ENCODE data around the gene PHF13. TPM values are rescaled to one million over a fixed set of nuclear protein-coding genes. Genes with fewer than 3 reads are reported as not detected.

Gene PHF13
- total RNA-seq: 13.7 and 19.3 TPM in 2 replicates

GRCh38 chr1:6613361-6614018, at the start of gene PHF13:
Gene PHF13, plus strand, starts transcription at chr1:6613731. Its CDS starts 336 bp downstream, at chr1:6614067.

DNA sequence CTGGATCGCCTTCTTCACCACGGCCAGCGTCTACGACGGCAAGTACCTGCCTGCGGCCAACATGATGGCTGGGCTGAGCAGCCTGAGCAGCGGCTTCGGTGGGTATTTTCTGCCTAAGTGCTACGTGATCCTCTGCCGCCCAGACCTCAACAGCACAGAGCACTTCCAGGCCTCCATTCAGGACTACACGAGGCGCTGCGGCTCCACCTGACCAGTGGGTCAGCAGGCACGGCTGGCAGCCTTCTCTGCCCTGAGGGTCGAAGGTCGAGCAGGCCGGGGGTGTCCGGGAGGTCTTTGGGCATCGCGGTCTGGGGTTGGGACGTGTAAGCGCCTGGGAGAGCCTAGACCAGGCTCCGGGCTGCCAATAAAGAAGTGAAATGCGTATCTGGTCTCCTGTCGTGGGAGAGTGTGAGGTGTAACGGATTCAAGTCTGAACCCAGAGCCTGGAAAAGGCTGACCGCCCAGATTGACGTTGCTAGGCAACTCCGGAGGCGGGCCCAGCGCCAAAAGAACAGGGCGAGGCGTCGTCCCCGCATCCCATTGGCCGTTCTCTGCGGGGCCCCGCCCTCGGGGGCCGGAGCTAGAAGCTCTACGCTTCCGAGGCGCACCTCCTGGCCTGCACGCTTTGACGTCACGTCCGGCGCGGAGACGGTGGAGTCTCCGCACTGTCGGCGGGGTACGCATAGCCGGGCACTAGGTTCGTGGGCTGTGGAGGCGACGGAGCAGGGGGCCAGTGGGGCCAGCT, 34.0 kb upstream of the PHF13 start, which contains the start of gene ZBTB48:
Gene ZBTB48 (plus strand): TSS at position 621 of the 745 bp plus-strand sequence. CDS start 616 bp downstream, outside the sequence.

GRCh38 chr1:6602669-6603237, 10.8 kb upstream of the PHF13 start, which contains the start of gene KLHL21:
Gene KLHL21, minus strand, starts transcription at chr1:6602869. Its CDS starts 52 bp downstream, at chr1:6602817.

DNA sequence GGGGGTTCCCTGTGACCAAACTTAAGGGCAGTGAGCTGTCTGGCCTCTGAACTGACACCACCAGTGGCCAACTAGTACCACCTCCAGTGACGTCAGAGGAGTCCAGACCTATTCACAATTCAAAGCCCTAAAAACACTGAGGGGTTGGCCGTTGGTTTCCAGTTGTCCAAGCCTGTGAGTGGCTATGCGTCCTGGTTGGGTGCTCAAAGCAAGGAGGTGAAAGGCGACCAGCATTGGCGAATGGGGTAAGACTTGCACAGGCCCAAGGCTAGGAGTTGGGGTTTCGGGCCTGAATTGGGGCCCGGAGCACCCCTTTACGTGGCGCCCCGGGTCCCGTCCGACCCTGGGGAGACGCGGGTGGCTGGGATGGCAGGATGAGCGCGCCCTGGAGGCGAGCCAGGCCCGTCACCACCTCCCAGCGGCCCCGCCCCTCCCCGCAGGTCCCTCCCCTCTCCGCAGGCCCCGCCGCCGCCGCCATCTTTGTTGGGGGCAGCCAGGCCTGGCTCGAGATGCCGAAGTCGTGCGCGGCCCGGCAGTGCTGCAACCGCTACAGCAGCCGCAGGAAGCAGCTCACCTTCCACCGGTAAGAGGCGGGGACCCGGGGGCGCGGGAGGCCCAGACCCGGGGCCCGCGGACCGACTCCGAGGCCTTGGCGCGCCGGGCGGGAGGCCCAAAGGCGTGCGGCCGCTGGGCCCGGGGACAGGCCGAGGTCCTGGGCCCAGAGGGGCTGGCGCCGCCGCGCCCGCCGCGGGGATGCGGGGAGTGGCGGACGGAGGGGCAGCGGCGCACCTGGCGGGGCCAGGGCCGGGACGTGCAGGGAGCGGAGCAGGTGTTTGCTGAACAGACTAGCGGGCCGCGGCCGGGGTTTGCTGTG, 11.4 kb downstream of the PHF13 start, which contains the start of gene THAP3:
Gene THAP3 (plus strand): TSS at position 159 of the 874 bp plus-strand sequence. CDS start 351 bp downstream, at position 510.

Other genes starting within 250 kb of the PHF13 start
- gene ACOT7, start 220.0 kb upstream of the PHF13 start, total RNA-seq: 26.1 and 50.6 TPM in 2 replicates
- 0.37 TPM in 1 of 2 replicates, not detected in the other for gene HES2, start 193.8 kb upstream of the PHF13 start, total RNA-seq
- 0.05 TPM in 1 of 2 replicates, not detected in the other for gene ESPN, start 189.0 kb upstream of the PHF13 start, total RNA-seq
- 4.2 and 13.4 TPM in 2 replicates for gene TNFRSF25, start 147.6 kb upstream of the PHF13 start, total RNA-seq
- 11.3 and 32.3 TPM in 2 replicates for gene PLEKHG5, start 122.1 kb upstream of the PHF13 start, total RNA-seq
- gene NOL9, start 59.2 kb upstream of the PHF13 start, total RNA-seq: 20.8 and 30.5 TPM in 2 replicates
- not detected in 2 replicates for gene TAS1R1, start 58.4 kb upstream of the PHF13 start, total RNA-seq
- gene ZBTB48, start 33.7 kb upstream of the PHF13 start, total RNA-seq: 12.1 and 16.0 TPM in 2 replicates
- gene KLHL21, start 10.9 kb upstream of the PHF13 start, total RNA-seq: 29.1 and 61.5 TPM in 2 replicates
- 13.7 and 19.6 TPM in 2 replicates for gene THAP3, start 11.1 kb downstream of the PHF13 start, total RNA-seq
- gene DNAJC11, start 88.1 kb downstream of the PHF13 start, total RNA-seq: 37.7 and 75.8 TPM in 2 replicates
- 35.2 and 53.4 TPM in 2 replicates for gene CAMTA1, start 171.7 kb downstream of the PHF13 start, total RNA-seq

Data from smooth muscle cell of the umbilical artery (primary cell).